ENCODE measurements around the gene MLH1. TPM values are rescaled to one million over a fixed set of nuclear protein-coding genes. Genes with fewer than 3 reads are reported as not detected.

The MLH1 gene
- total and polyA plus RNA-seq, 10 donors, result 16.6 to 38.8 (median 30.4) TPM

- H3K27me3 ChIP-seq (replicated peaks in 1 of 7), result no peaks in the 10 kb centered on the region
- DNase-seq, result no peak
- H3K27ac ChIP-seq, result peak overlapping the region in 3 of 8 donors; percentile 10 to 56 (median 22)
- 80 to 88% (median 84%) methylated on average over 4 of the region's 4 CpGs for WGBS, 5 donors
- H3K4me1 ChIP-seq, result peaks cover 0 to 27% (median 13%) of the 10 kb centered on the region in 6 donors
- H3K9me3 ChIP-seq, result no peaks in the 10 kb centered on the region
- H3K4me3 ChIP-seq, result no peak overlapping the region
- H3K36me3 ChIP-seq, result no peaks in the 10 kb centered on the region
- intact Hi-C loops (cut with DNase I; ENCODE audit: low total_unique reads), result no loop called here
- TF ChIP-seq POLR2A (IDR thresholded peaks at IDR 0.05) (no peak), POLR2AphosphoS5 (IDR thresholded peaks at IDR 0.05) (no peak)
- TF ChIP-seq, protein P1, sequence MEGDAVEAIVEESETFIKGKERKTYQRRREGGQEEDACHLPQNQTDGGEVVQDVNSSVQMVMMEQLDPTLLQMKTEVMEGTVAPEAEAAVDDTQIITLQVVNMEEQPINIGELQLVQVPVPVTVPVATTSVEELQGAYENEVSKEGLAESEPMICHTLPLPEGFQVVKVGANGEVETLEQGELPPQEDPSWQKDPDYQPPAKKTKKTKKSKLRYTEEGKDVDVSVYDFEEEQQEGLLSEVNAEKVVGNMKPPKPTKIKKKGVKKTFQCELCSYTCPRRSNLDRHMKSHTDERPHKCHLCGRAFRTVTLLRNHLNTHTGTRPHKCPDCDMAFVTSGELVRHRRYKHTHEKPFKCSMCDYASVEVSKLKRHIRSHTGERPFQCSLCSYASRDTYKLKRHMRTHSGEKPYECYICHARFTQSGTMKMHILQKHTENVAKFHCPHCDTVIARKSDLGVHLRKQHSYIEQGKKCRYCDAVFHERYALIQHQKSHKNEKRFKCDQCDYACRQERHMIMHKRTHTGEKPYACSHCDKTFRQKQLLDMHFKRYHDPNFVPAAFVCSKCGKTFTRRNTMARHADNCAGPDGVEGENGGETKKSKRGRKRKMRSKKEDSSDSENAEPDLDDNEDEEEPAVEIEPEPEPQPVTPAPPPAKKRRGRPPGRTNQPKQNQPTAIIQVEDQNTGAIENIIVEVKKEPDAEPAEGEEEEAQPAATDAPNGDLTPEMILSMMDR (IDR thresholded peaks at IDR 0.05 in 8 of 11, conservative IDR thresholded peaks at IDR 0.05 in 3 of 11), result no peak
Measured at GRCh38 chr3:36969085-36969484, 24.2 kb upstream of the MLH1 start.

DNA sequence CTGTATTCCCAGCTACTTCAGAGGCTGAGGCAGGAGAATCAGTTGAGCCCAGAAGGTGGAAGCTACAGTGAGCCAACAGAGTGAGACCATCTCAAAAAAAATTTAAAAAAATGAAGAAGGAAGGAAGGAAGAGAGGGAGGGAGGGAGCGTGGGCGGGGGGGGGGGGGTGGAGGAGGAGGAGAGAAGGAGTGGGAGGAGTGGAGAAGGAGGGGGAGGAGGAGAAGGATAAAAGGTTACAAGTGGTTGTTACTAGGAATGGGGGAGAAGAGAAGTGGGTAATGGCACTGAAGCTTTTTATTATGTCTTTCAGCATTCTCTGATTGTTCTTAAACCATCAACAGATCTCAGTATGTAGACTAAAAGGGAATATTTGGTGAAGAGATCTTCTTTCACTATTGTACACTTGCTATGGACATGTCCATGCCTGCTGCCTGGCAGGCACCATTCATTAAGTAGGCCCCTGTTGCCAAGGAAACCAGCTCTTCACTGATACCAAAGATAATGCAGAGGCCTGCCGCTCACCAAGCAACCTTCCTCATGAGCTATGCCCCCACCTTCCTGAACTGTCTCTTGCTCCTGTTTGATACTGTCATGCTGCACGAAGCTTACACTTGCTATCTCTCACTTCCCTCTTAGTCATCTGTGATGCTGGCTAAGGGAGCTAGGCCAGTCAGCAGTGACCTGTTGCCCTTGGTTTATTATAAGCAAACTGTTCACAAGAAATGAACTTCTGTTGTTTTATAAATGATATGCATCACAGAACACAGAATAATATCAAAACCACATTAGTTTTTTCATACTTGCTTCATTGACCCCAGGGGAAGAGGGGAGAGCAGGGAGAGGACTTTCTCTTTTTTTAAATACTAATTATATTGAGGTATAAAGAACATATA lies 23.5 kb upstream of the MLH1 start:
- peaks cover 0 to 22% (median 12%) of the 10 kb centered on the region in 6 donors for H3K4me1 ChIP-seq
- peak overlapping the region in 5 of 8 donors; percentile 22 to 68 (median 37) for H3K27ac ChIP-seq

DNA sequence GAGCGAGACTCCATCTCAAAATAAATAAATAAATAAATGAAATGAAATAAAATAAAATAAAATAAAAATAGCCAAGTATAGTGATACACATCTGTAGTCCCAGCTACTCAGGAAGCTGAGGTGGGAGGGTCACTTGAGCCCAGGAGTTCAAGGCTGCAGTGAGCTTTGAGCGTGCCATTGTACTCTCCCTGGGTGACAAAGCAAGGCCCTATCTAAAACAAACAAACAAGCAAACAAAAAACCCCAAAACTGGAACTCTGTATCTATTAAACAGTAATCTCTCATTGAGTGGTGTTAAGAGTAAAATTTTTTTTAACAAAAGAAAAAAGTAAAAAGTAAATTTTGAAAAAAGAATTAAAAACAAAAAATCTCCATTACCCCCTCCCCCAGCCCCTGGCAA lies 21.2 kb upstream of the MLH1 start:
- H3K27ac ChIP-seq, result no peak overlapping the region
- no peaks in the 10 kb centered on the region for H3K27me3 ChIP-seq (replicated peaks in 1 of 7)
- 84 to 92% (median 86%) methylated on average over 2 of the region's 2 CpGs for WGBS, 5 donors
- TF ChIP-seq, protein P1 (IDR thresholded peaks at IDR 0.05 in 8 of 11, conservative IDR thresholded peaks at IDR 0.05 in 3 of 11), result no peak
- no peak for TF ChIP-seq POLR2AphosphoS5 (IDR thresholded peaks at IDR 0.05)
- TF ChIP-seq POLR2A (IDR thresholded peaks at IDR 0.05), result no peak
- DNase-seq, result no peak
- no peaks in the 10 kb centered on the region for H3K9me3 ChIP-seq
- H3K36me3 ChIP-seq, result peaks cover 0 to 10% (median 0%) of the 10 kb centered on the region in 6 donors
- intact Hi-C loops (cut with DNase I; ENCODE audit: low total_unique reads), result no loop called here
- no peak overlapping the region for H3K4me3 ChIP-seq
- peaks cover 0 to 18% (median 10%) of the 10 kb centered on the region in 6 donors for H3K4me1 ChIP-seq

More for the DNA sequence above, 23.5 kb upstream of the MLH1 start:
- no peak overlapping the region for H3K4me3 ChIP-seq
- H3K9me3 ChIP-seq, result no peaks in the 10 kb centered on the region
- H3K27me3 ChIP-seq (replicated peaks in 1 of 7), result no peaks in the 10 kb centered on the region
- WGBS, 5 donors, result 8 to 22% (median 9%) methylated on average over 3 to 4 of the region's 4 CpGs
- intact Hi-C loops (cut with DNase I; ENCODE audit: low total_unique reads), result no loop called here
- H3K36me3 ChIP-seq, result no peaks in the 10 kb centered on the region
- no peak for DNase-seq
- TF ChIP-seq POLR2AphosphoS5 (IDR thresholded peaks at IDR 0.05), result peak in 1 of 3 donors; percentile 19
- TF ChIP-seq POLR2A (IDR thresholded peaks at IDR 0.05), result no peak

GRCh38 chr3:36973139-36973538 lies 20.2 kb upstream of the MLH1 start:
- peaks cover 0 to 10% (median 0%) of the 10 kb centered on the region in 6 donors for H3K36me3 ChIP-seq
- H3K4me1 ChIP-seq, result peaks cover 0 to 18% (median 10%) of the 10 kb centered on the region in 6 donors
- TF ChIP-seq, protein P1 (IDR thresholded peaks at IDR 0.05 in 8 of 11, conservative IDR thresholded peaks at IDR 0.05 in 3 of 11), result no peak
- no peak for TF ChIP-seq POLR2A (IDR thresholded peaks at IDR 0.05)
- TF ChIP-seq POLR2AphosphoS5 (IDR thresholded peaks at IDR 0.05), result no peak
- H3K27ac ChIP-seq, result no peak overlapping the region
- no peak for DNase-seq
- intact Hi-C loops (cut with DNase I; ENCODE audit: low total_unique reads), result no loop called here
- H3K9me3 ChIP-seq, result peaks cover 0 to 4% (median 0%) of the 10 kb centered on the region in 8 donors
- no peaks in the 10 kb centered on the region for H3K27me3 ChIP-seq (replicated peaks in 1 of 7)
- H3K4me3 ChIP-seq, result no peak overlapping the region
- WGBS, 5 donors, result 95 to 100% (median 97%) methylated on average over 1 of the region's 1 CpG

All from spleen (tissue), 11 donors.